AG04449 (cell line): ENCODE measurements around the gene RANBP3.

Experiments
- CTCF ChIA-PET: fragments of 350-600 bp; formaldehyde crosslinking; extraction: SDS; loops from one replicate; lab custom pipeline; 2021; ENCODE audit warnings: antibody characterized with exemption; lab: Yijun Ruan, JAX
- POLR2A ChIA-PET: fragments of 400-600, 350-600 bp; formaldehyde crosslinking; extraction: SDS; loops from one replicate; lab custom pipeline; 2020; ENCODE audit warnings: antibody characterized with exemption, inconsistent platforms; lab: Yijun Ruan, JAX
- DNase-seq: peaks from one replicate; pipeline ENCODE4 v3.0.0-alpha.2; 2010; ENCODE audit warnings: low read depth, low spot score
- H3K4me3 ChIP-seq: 2 replicates; pipeline ENCODE4 v1.5.1; 2011; ENCODE audit warnings: low read depth, mild to moderate bottlenecking, control low read depth, low read length
- TF ChIP-seq, protein P1 (sequence below): IDR thresholded peaks from one replicate; pipeline ENCODE4 v1.5.1; 2011; ENCODE audit warnings: mild to moderate bottlenecking, moderate library complexity, low read length, control low read depth, inconsistent platforms; ENCODE audit not compliant: insufficient read depth; ENCODE audit errors: missing control alignments

Gene RANBP3

GRCh38 chr19:5932609-5933262 lies 45.2 kb downstream of the RANBP3 start:
- ChIA-PET CTCF (no interaction called here), POLR2A (no interaction called here)

DNA sequence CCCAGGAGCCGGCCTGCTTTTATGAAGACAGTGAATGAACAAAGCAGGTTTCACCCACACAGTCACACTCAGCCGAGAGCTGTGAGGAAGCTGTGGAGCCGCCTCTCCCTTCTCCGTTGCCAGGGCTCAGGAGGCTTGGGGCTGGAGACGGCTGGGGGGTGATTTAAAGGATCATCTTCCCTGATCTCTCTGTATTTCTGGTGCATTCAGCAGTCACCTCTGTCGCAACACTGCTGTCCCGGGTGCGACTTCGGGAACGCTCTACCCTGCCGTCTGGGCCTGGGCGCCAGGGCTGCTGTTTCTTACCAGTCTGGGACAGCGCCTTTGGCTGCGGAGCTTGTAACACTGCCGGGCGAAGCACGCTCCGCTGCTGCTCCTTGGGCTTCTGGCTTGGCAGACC lies 45.8 kb downstream of the RANBP3 start:
- no peak for DNase-seq

More at GRCh38 chr19:5932609-5933262, 45.2 kb downstream of the RANBP3 start:
- DNase-seq = no peak
- TF ChIP-seq, protein P1, sequence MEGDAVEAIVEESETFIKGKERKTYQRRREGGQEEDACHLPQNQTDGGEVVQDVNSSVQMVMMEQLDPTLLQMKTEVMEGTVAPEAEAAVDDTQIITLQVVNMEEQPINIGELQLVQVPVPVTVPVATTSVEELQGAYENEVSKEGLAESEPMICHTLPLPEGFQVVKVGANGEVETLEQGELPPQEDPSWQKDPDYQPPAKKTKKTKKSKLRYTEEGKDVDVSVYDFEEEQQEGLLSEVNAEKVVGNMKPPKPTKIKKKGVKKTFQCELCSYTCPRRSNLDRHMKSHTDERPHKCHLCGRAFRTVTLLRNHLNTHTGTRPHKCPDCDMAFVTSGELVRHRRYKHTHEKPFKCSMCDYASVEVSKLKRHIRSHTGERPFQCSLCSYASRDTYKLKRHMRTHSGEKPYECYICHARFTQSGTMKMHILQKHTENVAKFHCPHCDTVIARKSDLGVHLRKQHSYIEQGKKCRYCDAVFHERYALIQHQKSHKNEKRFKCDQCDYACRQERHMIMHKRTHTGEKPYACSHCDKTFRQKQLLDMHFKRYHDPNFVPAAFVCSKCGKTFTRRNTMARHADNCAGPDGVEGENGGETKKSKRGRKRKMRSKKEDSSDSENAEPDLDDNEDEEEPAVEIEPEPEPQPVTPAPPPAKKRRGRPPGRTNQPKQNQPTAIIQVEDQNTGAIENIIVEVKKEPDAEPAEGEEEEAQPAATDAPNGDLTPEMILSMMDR = no peak
- no peak overlapping the region for H3K4me3 ChIP-seq

GRCh38 chr19:5931251-5931650 lies 46.7 kb downstream of the RANBP3 start:
- POLR2A ChIA-PET = no interaction called here
- H3K4me3 ChIP-seq = no peak overlapping the region
- no peak for DNase-seq
- CTCF ChIA-PET = no interaction called here
- TF ChIP-seq, protein P1 = no peak

More for the DNA sequence above, 45.8 kb downstream of the RANBP3 start:
- TF ChIP-seq, protein P1 = no peak
- H3K4me3 ChIP-seq = no peak overlapping the region
- POLR2A ChIA-PET = no interaction called here
- CTCF ChIA-PET = no interaction called here

- TF ChIP-seq, protein P1 = no peak
- no peak for DNase-seq
- H3K4me3 ChIP-seq = no peak overlapping the region
- ChIA-PET POLR2A (no interaction called here), CTCF (interaction anchor here (1.4 to 1.7 kb wide), 3 partner anchors 9 to 39 kb away, joined by 3 to 6 read pairs (median 3); no protein-coding TSS in a partner anchor)
These were observed 48.3 kb downstream of the RANBP3 start for GRCh38 chr19:5929625-5930024.

GRCh38 chr19:5929179-5929578 lies 48.8 kb downstream of the RANBP3 start:
- ChIA-PET POLR2A (no interaction called here), CTCF (interaction anchor here (1.4 to 3.7 kb wide), 4 partner anchors 9 to 125 kb away, joined by 3 to 13 read pairs (median 4); no protein-coding TSS in a partner anchor)
- no peak overlapping the region for H3K4me3 ChIP-seq
- TF ChIP-seq, protein P1 = no peak
- no peak for DNase-seq

DNA sequence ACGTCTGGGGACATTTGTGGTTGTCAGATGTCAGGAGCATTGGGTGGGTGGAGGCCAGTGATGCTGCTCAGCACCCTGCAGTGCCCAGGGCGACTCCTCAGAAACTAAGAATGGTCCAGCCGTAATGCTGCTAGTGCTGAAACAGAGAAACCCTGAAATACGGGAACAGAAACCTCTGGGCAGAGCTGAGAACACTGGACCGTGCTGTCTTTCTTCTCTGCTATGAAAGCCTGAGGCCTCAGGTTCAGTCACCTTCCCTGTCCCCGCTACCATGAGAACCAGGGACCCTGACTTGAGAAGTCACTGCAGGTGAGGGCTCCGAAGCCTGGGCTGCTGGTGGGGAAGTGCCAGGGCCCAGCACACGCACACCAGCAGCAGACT lies 50.5 kb downstream of the RANBP3 start:
- no peak overlapping the region for H3K4me3 ChIP-seq
- CTCF ChIA-PET = interaction anchor here (3.7 kb wide), 1 partner anchor 124 kb away, joined by 13 read pairs; no protein-coding TSS in a partner anchor

More for the DNA sequence above, 50.5 kb downstream of the RANBP3 start:
- POLR2A ChIA-PET = no interaction called here
- TF ChIP-seq, protein P1 = no peak
- DNase-seq = no peak
